Ovary (tissue), 3 donors: ENCODE measurements around the gene BDH2.

Experiments used
- POLR2A ChIP-seq: fragments of 450-650 bp; IDR thresholded peaks from one replicate; pipeline ENCODE4 v1.6.1; 2017; ENCODE audit warnings: antibody characterized with exemption, mild to moderate bottlenecking, moderate library complexity
- TF ChIP-seq, protein P1 (sequence below), 3 donors: fragments of 450-650 bp in 2 of 3; fragments of 200-600 bp in 1 of 3; IDR thresholded peaks; one replicate each; pipeline versions ENCODE4 v1.5.1 to v1.8.0; 2016 to 2022; ENCODE audit warnings: antibody characterized with exemption in 3 of 3, mild to moderate bottlenecking in 1 of 3
- donor health status: DM: no; HTN: no; CAD: no.

DNA sequence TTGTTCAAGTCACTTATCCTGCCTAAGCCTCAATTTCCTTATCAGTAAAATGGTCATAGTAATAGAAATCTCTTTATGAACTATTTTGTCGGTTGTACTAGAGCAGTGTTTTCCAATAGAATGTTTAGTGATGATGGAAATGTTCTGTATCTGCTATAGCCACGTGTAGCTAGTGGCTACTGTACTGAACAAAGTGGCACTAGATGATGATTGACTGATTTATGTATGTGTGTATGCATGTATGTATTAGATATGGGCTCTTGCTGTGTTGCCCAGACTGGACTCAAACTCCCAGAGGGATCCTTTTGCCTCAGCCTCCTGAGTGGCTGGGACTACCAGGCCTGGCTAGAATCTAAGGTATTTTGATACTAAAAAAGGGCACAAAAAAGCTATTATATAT, 55.5 kb downstream of the BDH2 start:
- TF ChIP-seq POLR2A = no peak
- TF ChIP-seq, protein P1, sequence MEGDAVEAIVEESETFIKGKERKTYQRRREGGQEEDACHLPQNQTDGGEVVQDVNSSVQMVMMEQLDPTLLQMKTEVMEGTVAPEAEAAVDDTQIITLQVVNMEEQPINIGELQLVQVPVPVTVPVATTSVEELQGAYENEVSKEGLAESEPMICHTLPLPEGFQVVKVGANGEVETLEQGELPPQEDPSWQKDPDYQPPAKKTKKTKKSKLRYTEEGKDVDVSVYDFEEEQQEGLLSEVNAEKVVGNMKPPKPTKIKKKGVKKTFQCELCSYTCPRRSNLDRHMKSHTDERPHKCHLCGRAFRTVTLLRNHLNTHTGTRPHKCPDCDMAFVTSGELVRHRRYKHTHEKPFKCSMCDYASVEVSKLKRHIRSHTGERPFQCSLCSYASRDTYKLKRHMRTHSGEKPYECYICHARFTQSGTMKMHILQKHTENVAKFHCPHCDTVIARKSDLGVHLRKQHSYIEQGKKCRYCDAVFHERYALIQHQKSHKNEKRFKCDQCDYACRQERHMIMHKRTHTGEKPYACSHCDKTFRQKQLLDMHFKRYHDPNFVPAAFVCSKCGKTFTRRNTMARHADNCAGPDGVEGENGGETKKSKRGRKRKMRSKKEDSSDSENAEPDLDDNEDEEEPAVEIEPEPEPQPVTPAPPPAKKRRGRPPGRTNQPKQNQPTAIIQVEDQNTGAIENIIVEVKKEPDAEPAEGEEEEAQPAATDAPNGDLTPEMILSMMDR (IDR thresholded peaks at IDR 0.05) = no peak
